Hematopoietic multipotent progenitor cell treated with erythropoietin and hydrocortisone succinate and interleukin-3 and kit ligand, for 8 days (in vitro differentiated cells): ENCODE results near the gene SPTBN4.
"Not testable (repeated sequence)": the region's sequence is repeated elsewhere in the genome, so short reads cannot be mapped to it uniquely, and the experiment has no call there.

ENCODE experiments used
- DNase-seq: peaks from one replicate; pipeline ENCODE4 v3.0.0-alpha.2; 2015

SPTBN4 gene

GRCh38 chr19:40442328-40443130, 24.3 kb upstream of the SPTBN4 start:
- DNase-seq, result no peak

DNA sequence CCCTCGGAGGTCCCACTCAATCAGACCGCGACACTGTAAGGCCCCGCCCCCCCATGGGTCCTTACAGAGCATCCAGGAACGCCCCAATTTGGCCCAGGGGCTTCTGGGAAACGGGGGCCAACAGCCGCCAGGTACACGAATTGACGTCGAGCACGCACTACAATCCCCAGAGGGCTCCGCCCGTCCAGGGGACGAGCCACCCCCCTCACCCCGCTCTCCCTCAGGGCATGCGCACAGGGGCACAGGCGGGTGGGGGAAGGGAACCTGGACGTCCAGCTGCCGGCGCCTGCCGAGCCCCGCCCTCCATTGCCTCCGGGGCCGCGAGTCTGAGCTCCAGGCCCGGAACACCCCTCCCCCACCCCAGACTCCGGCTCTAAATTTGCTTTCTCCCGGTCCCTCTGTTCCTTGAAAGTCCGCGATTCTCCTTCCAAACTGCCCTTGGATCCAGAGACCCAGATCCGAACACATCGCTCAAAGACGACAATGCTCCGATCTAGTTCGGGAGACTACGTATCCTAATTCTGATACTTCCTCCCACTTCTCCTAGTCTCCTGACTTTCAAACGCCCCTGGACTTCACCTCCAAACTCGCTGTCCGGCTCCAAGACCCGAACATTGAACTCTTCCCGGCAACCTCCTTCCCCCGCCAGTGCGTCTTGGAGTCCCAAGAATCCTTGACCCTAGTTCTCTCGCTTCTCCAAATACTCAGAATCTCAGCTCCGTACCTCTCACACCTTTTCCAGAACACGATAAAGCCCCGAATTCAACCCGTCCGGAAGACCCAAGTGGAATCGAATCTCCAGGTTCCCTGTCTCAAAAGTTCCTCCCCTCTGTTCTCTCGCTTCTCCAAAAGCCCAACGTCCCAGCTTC, 23.4 kb upstream of the SPTBN4 start:
- DNase-seq, result peak; percentile 100

- peak; percentile 93 for DNase-seq
These were observed 22.6 kb upstream of the SPTBN4 start, which contains the start of gene SERTAD3 for GRCh38 chr19:40444000-40444824. Gene SERTAD3, minus strand, starts transcription at chr19:40444335. Its CDS starts 2,255 bp downstream, at chr19:40442080.

GRCh38 chr19:40444825-40445312, 21.9 kb upstream of the SPTBN4 start:
- DNase-seq, result no peak

- peak; percentile 56 for DNase-seq
These were observed 21.0 kb upstream of the SPTBN4 start for GRCh38 chr19:40445780-40446262.

DNA sequence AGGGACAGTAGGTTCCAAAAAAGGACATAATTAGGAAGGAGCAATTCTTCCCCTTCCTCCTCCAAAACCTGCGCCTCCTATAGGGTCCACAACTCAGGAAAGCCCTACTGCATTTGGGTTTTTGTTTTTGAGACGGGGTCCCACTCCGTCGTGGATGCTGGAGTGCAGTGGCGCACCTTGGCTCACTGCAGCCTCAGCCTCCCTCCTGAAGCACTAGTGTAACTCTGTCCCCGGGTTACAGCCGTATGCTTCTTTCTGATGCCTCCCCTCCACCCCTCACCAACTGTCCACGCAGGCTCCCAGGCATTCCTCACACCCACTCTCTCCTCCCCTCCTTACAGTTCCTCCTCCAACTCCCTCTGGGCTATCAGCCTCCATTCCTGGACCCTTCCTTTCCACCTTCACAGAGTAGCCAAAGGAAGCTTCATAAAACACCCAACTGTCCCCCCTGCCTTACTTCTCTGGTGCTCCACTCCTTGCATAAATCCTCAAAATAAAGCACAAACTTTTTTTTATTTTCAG, 20.5 kb upstream of the SPTBN4 start:
- DNase-seq, result no peak

GRCh38 chr19:40449506-40449905, 17.3 kb upstream of the SPTBN4 start:
- DNase-seq, result no peak

GRCh38 chr19:40450664-40451063, 16.1 kb upstream of the SPTBN4 start:
- no peak for DNase-seq

GRCh38 chr19:40452016-40452415, 14.8 kb upstream of the SPTBN4 start:
- DNase-seq, result no peak

DNA sequence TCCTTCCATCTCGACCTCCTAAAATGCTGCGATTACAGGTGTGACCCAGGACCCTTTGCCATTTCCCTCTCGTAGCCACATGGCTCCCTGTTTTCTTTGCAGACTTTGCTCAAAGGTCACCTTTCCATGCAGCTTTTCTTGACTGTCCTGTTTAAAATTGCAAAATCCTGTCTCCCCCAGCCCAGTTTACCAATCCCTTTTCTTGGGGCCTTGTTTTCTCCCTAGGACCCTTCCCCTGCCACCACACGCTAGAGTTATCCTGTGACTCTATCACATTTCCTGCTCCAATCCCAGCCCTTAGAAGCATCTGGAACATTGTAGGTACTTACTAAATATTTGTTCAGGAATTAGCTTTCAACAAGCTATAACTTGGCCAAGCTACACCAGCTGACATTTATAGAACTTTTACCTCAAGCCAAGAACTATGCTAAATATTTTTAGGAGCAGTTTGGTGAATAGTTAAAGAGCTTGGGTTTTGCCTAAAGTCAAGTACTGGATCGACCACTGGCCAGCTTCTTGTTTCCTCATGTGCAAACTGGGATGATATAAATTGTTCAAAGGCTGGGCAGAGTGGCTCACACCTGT, 13.6 kb upstream of the SPTBN4 start:
- no peak for DNase-seq

DNA sequence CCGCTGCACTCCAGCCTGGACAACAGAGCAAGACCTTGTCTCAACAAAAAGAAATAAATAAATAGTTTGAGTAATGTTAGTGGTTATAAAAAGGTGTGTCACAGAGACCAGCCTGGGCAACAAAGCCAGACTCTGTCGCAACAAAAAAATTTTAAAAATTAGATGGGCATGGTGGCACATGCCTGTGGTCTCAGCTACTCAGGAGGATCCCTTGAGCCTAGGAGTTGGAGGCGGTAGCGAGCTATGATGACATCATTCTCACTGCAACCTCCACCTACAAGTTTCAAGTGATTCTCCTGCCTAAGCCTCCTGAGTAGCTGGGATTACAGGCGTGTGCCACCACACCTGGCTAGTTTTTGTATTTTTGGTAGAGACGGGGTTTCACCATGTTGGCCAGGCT, 12.9 kb upstream of the SPTBN4 start:
- not testable (repeated sequence) for DNase-seq

DNA sequence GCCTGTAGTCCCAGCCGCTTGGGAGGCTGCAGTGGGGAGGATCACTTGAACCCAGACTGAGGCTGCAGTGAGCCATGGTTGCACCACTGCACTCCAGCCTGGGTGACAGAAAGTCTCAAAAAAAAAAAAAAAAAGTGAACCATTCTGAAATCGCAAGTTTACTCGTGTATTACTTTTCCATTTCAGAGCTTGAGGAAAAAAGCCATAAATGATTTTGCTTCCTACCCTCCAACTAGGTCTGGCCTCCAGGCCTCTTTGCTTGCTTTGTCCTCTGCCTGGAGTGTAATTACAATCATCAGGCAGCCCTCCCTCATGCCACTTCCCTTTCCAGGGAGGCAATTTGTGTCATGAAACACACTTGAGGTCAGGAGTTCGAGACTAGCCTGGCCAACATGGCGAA, 9.8 kb upstream of the SPTBN4 start:
- DNase-seq, result no peak

DNA sequence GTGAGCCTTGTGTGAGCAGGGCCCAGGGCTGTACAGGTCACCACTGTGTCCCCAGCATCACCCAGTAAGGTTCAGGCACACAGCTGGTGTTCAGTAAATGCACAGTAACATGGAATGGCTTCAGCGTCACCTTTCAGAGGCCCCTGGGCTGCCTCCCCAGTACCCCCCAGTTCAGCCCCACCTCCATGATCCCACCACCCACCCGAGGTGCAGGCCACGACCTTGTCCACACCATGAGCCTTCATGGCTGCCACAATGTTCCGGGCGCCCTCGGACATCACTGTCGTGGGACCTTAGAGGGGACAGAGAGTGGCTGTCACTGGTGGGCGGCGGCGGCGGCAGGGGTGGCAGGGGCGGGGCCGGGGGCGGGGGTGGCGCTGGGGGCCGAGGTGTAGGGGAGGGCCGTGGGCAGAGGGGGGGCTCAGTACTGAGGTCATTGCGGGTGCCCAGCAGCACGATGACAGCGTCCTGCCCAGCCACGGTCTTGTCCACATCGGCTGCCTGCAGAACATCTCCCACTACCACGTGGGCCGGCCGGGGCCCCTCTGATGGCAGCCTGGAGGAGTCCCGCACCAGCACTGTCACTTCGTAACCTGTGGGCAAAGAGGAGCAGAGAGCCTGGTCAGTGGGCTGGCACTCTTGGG, 8.7 kb upstream of the SPTBN4 start:
- no peak for DNase-seq

GRCh38 chr19:40458597-40458974, 8.2 kb upstream of the SPTBN4 start:
- no peak for DNase-seq

GRCh38 chr19:40460185-40460584, 6.6 kb upstream of the SPTBN4 start:
- no peak for DNase-seq

DNA sequence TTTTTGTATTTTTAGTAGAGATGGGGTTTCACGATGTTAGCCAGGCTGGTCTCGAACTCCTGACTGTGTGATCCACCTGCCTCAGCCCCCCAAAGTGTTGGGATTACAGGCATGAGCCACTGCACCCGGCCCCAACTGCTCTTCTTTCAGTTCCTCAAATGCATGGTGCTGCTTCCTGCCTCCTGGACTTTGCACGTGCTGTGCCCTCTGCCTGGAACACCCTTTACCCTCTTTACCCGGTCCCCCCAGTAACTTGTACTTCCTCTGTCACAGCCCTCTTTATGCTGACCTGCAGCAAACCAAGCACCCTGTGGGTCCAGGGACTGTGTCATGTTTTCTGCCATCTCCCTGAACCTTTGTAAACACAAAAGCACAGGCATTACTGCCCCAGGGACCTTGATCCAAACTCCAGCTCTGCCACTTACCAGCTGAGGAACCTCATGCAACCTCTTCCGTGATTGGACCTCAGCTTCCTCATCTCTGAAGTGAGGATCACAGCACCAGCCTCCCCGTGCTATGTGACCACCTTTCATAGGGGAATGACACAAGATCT, 5.1 kb upstream of the SPTBN4 start:
- DNase-seq, result no peak

DNA sequence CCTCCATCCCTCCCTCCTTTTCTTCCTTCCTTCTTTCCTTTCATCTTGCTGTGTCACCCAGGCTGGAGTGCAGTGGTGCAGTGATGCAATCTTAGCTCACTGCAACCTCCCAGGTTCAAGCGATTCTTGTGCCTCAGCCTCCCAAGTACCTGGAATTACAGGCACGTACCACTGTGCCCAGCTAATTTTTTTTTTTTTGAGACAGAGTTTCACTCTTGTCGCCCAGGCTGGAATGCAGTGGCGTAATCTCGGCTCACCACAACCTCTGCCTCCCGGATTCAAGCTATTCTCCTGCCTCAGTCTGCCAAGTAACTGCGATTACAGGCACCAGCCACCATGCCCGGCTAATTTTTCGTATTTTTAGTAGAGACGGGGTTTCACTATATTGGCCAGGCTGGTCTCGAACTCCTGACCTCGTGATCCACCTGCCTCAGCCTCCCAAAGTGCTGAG, 3.2 kb upstream of the SPTBN4 start:
- not testable (repeated sequence) for DNase-seq

DNA sequence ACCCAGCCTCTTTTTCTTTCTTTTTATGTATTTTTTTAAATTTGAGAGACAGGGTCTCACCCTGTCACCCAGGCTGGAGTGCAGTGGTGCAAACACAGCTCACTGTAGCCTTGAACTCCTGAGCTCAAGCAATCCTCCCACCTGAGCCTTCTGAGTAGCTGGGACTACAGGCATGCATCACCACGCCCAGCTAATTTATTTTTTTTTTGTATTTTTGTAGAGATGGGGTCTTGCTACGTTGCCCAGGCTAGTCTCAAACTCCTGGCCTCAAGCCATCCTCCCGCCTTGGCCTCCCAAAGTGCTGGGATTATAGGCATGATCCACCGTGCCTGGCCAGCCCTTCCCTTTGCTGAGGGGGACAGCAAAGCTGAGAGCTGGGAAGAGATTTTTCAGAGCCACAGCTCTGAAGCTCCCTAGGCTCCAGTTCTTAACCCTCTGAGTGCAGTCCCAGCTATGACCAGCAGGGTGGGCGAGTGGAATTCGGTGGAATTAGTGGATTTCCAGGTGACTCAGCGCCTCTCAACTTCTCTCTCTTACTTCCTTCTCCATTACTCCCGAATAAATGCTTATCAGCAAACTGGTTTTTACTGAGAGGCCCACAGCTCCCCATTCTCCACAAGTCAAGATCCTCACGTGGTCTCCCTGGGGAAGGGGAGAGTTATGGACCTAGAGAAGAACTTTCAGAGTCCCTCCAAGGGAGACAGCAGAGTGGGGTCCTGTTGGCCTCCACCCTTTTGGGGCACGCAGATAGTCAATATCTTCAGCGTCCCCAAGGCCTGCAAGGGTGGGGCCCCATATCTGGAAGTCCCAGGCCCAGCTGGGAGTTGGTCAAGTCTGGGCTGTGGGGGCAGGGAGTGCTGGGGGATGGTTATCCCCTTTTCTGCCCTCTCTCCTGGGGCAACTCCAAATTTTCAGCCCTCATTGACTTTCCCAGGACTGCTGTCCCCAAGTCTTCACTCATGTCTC, 2.5 kb upstream of the SPTBN4 start:
- DNase-seq, result peak; percentile 98

DNA sequence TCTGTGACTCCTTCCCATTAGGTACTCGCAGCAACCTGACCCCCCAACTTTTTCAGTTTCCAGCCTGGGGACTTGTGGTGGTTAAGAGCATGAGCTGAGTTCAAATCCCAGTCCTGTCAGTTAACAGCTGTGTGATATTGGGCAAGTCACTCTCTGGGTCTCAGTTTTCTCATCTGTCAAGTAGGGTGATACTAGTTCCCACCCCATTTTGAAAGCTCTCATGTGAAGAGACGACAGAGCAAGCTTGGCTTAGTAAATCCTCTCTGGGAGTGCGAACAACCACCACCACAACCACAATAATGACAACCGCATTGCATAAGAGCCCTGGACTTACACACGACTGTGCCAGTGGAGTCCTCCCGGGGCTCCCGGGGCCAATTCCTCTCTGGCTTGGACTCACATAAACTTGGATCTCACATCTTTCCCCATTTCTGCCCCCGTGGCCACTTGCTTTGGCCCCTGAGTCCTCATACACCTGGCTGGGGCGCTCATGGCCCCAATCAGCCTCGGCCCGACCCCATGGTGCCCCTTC, 1.7 kb upstream of the SPTBN4 start:
- DNase-seq, result peak; percentile 90
